Fibroblast of skin of left quadriceps (primary cell): ENCODE data around the gene CYTH4.

ENCODE experiments used
- DNase-seq, 2 experiments: peaks; one replicate each; pipeline ENCODE4 v3.0.0-alpha.2; 2013; ENCODE audit warnings: low read depth in 2 of 2

CYTH4 gene

GRCh38 chr22:37270928-37271650, 11.2 kb upstream of the CYTH4 start:
- no peak for DNase-seq

- DNase-seq, result peak in 1 of 2 experiments; percentile 36
Measured at GRCh38 chr22:37273126-37273845, 9.0 kb upstream of the CYTH4 start.

GRCh38 chr22:37273846-37274225, 8.5 kb upstream of the CYTH4 start:
- no peak for DNase-seq

GRCh38 chr22:37274380-37274862, 7.9 kb upstream of the CYTH4 start:
- no peak for DNase-seq

- no peak for DNase-seq
Measured at GRCh38 chr22:37275134-37275533, 7.2 kb upstream of the CYTH4 start.

GRCh38 chr22:37275622-37276021, 6.7 kb upstream of the CYTH4 start:
- no peak for DNase-seq

- DNase-seq, result no peak
Measured at GRCh38 chr22:37276776-37277175, 5.5 kb upstream of the CYTH4 start.

- no peak for DNase-seq
Measured at GRCh38 chr22:37277384-37277783, 4.9 kb upstream of the CYTH4 start.

GRCh38 chr22:37278261-37278660, 4.0 kb upstream of the CYTH4 start:
- DNase-seq, result no peak

- DNase-seq, result no peak
Measured at GRCh38 chr22:37279331-37280181, 2.8 kb upstream of the CYTH4 start.

- DNase-seq, result no peak
Measured at GRCh38 chr22:37280718-37281117, 1.6 kb upstream of the CYTH4 start.

GRCh38 chr22:37281195-37281594, 1.1 kb upstream of the CYTH4 start:
- DNase-seq, result no peak

GRCh38 chr22:37281646-37282384, 493 bp upstream of the CYTH4 start:
- no peak for DNase-seq

- no peak for DNase-seq
Measured at GRCh38 chr22:37283393-37283937, 1.2 kb downstream of the CYTH4 start.

- DNase-seq, result no peak
Measured at GRCh38 chr22:37284126-37284804, 2.0 kb downstream of the CYTH4 start.

- no peak for DNase-seq
Measured at GRCh38 chr22:37284805-37285355, 2.6 kb downstream of the CYTH4 start.

GRCh38 chr22:37285937-37286336, 3.6 kb downstream of the CYTH4 start:
- no peak for DNase-seq

GRCh38 chr22:37287550-37287951, 5.2 kb downstream of the CYTH4 start:
- DNase-seq, result no peak

- no peak for DNase-seq
Measured at GRCh38 chr22:37288521-37288920, 6.2 kb downstream of the CYTH4 start.

- no peak for DNase-seq
Measured at GRCh38 chr22:37289156-37289735, 6.9 kb downstream of the CYTH4 start.
